Left ventricle myocardium inferior (tissue), 1 donor: ENCODE results near the gene FNDC11. TPM values are rescaled to one million over a fixed set of nuclear protein-coding genes. Genes with fewer than 3 reads are reported as not detected.

Source experiments
- DNase-seq: peaks from one replicate; pipeline ENCODE4 v3.0.0-alpha.2; 2020
- H3K27ac ChIP-seq: fragments of 200-600 bp; replicated peaks from 2 replicates; pipeline ENCODE4 v1.8.0; 2021
- H3K27me3 ChIP-seq: fragments of 200-600 bp; 2 replicates; pipeline ENCODE4 v1.8.0; 2021; ENCODE audit warnings: low read depth
- H3K36me3 ChIP-seq: fragments of 200-600 bp; 2 replicates; pipeline ENCODE4 v1.8.0; 2021
- H3K4me1 ChIP-seq: fragments of 200-600 bp; 2 replicates; pipeline ENCODE4 v1.8.0; 2021
- H3K4me3 ChIP-seq: fragments of 200-600 bp; 2 replicates; pipeline ENCODE4 v1.8.0; 2021; ENCODE audit warnings: mild to moderate bottlenecking, moderate library complexity
- H3K9me3 ChIP-seq: fragments of 200-600 bp; replicated peaks from 2 replicates; pipeline ENCODE4 v1.8.0; 2021
- CTCF ChIP-seq: fragments of 200-600 bp; IDR thresholded peaks from 2 replicates; pipeline ENCODE4 v1.8.0; 2021; ENCODE audit warnings: antibody characterized with exemption, mild to moderate bottlenecking, borderline replicate concordance
- intact Hi-C: fragments of 100-400 bp; cut with micrococcal nuclease; formaldehyde crosslinking; loops from one replicate; pipeline ENCODE4 v1.11.0; 2022
- long read RNA-seq: library from polyadenylated mRNA; unstranded; transcript quantifications from one replicate; pipeline ENCODE4 v2.0.0, GENCODE V29; 2021
- total RNA-seq: library from RNA; stranded (reverse); fragmentation: NEBNext Ultra II Directional; extraction: Animal tissue kit (Norgen Biotek cat#: 25700); gene quantifications from one replicate; pipeline ENCODE4 v1.2.1, GENCODE V29; 2021
- donor health status: DM: no; HTN: yes; CAD: no; lungs with severe emphysema.

Gene FNDC11, protein sequence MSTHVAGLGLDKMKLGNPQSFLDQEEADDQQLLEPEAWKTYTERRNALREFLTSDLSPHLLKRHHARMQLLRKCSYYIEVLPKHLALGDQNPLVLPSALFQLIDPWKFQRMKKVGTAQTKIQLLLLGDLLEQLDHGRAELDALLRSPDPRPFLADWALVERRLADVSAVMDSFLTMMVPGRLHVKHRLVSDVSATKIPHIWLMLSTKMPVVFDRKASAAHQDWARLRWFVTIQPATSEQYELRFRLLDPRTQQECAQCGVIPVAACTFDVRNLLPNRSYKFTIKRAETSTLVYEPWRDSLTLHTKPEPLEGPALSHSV
- 0.14 TPM for total RNA-seq
- long read RNA-seq, partial matches to known transcripts = 0 of 1 reads
- long read RNA-seq, other reads (novel, unspliced or antisense) = 0 of 1 reads

DNA sequence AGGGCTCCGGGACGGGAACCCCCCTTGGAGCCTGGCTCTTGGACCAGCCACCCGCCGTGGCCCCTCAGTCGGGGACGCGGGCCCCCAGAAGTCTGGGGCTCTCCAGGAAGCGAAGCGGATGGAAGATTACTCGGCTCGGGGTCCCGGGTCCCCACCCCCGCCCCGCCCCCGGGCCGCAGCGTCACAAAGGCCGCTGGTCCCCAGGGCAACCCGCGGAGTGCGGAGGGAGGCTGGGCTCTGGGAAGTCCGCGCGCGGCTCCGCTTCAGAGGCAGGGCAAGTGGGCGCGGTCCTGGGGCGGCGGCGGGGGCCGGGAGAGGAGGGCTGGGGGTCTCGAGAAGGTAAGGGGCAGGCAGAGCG is at the start of gene FNDC11:
TSS of gene FNDC11 (plus strand) at position 227 of the 358 bp plus-strand sequence. CDS start 1,505 bp downstream, outside the sequence.
- intact Hi-C loops = no loop called here
- TF ChIP-seq CTCF = no peak
- Histone ChIP-seq H3K36me3 (peaks cover 8% of the 10 kb centered on the region), H3K27ac (no peak within 1 kb of the TSS), H3K27me3 (peaks cover 38% of the 10 kb centered on the region), H3K9me3 (no peaks in the 10 kb centered on the region), H3K4me1 (peaks cover 14% of the 10 kb centered on the region), H3K4me3 (peak within 1 kb of the TSS; percentile 72)
- no peak for DNase-seq

GRCh38 chr20:63504642-63505041 is 49.3 kb upstream of the FNDC11 start:
- H3K27me3 ChIP-seq = peaks cover 51% of the 10 kb centered on the region
- H3K27ac ChIP-seq = no peak overlapping the region
- H3K9me3 ChIP-seq = peaks cover 23% of the 10 kb centered on the region
- no peak overlapping the region for H3K4me3 ChIP-seq
- DNase-seq = no peak
- intact Hi-C loops = no loop called here
- H3K4me1 ChIP-seq = peaks cover 37% of the 10 kb centered on the region
- no peaks in the 10 kb centered on the region for H3K36me3 ChIP-seq
- TF ChIP-seq CTCF = no peak

GRCh38 chr20:63505281-63505680 is 48.7 kb upstream of the FNDC11 start:
- H3K9me3 ChIP-seq = peaks cover 23% of the 10 kb centered on the region
- peaks cover 45% of the 10 kb centered on the region for H3K27me3 ChIP-seq
- no peak for TF ChIP-seq CTCF
- no peaks in the 10 kb centered on the region for H3K36me3 ChIP-seq
- intact Hi-C loops = no loop called here
- no peak overlapping the region for H3K27ac ChIP-seq
- DNase-seq = no peak
- no peak overlapping the region for H3K4me3 ChIP-seq
- peaks cover 35% of the 10 kb centered on the region for H3K4me1 ChIP-seq

- DNase-seq = no peak
- Histone ChIP-seq H3K9me3 (peaks cover 23% of the 10 kb centered on the region), H3K36me3 (no peaks in the 10 kb centered on the region), H3K4me1 (peaks cover 30% of the 10 kb centered on the region), H3K27me3 (peaks cover 40% of the 10 kb centered on the region), H3K27ac (no peak overlapping the region), H3K4me3 (no peak overlapping the region)
- no peak for TF ChIP-seq CTCF
- intact Hi-C loops = no loop called here
Observed at GRCh38 chr20:63505723-63506122, 48.2 kb upstream of the FNDC11 start.

- no peak for TF ChIP-seq CTCF
- Histone ChIP-seq H3K27me3 (peaks cover 25% of the 10 kb centered on the region), H3K4me3 (no peak overlapping the region), H3K36me3 (no peaks in the 10 kb centered on the region), H3K9me3 (peaks cover 23% of the 10 kb centered on the region), H3K4me1 (peaks cover 17% of the 10 kb centered on the region), H3K27ac (no peak overlapping the region)
- no peak for DNase-seq
- intact Hi-C loops = no loop called here
Observed at GRCh38 chr20:63507083-63507743, 46.7 kb upstream of the FNDC11 start.
